Measurements from ENCODE around the gene IL4I1. TPM values are rescaled to one million over a fixed set of nuclear protein-coding genes. Genes with fewer than 3 reads are reported as not detected.

The IL4I1 gene
- total RNA-seq, 4 donors from 2014 or later = 0.56 to 0.91 (median 0.73) TPM

GRCh38 chr19:49875857-49876421 is 20.7 kb downstream of the IL4I1 start:
- H3K27ac ChIP-seq = peak overlapping the region; percentile 98 to 100 (median 99)
- 0 to 1% methylated on average over 15 to 16 of the region's 28 CpGs for WGBS, 2 donors
- no peak for TF ChIP-seq POLR2A (IDR thresholded peaks at IDR 0.05)
- TF ChIP-seq CTCF (IDR thresholded peaks at IDR 0.05) = no peak
- H3K36me3 ChIP-seq = peaks cover 11 to 61% (median 19%) of the 10 kb centered on the region in 3 donors
- peaks cover 21 to 50% (median 27%) of the 10 kb centered on the region in 3 donors for H3K4me1 ChIP-seq
- H3K4me3 ChIP-seq = peak overlapping the region; percentile 86 to 99 (median 94)
- no peaks in the 10 kb centered on the region for H3K9me3 ChIP-seq
- no peaks in the 10 kb centered on the region for H3K27me3 ChIP-seq
- intact Hi-C loops (cut with DNase I) = loop anchor here (10.0 kb wide), 1 partner anchor 61 kb away; the partner anchor contains the start of genes FUZ and MED25
- DNase-seq = no peak

DNA sequence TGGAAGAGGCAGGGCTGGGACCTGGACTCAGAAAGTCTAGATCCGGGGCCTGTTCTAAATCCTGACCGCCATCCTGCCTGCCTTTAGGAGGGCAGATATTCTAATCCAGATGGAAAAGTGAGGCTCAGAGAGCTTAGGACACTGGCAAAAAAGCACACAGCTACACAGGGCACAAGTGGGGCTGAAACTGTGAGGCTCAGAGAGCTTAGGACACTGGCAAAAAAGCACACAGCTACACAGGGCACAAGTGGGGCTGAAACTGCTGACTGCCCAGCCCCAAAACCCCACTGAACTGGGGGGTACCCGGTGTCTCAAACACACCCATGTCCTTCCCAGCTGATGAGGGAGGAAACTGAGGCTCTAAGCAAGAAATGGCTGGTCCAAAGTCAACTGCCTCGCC is 21.5 kb downstream of the IL4I1 start:
- no peak for TF ChIP-seq CTCF (IDR thresholded peaks at IDR 0.05)
- no peak for TF ChIP-seq POLR2A (IDR thresholded peaks at IDR 0.05)
- Histone ChIP-seq H3K4me1 (peaks cover 27 to 58% (median 35%) of the 10 kb centered on the region in 3 donors), H3K4me3 (peak overlapping the region; percentile 86 to 99 (median 94))

GRCh38 chr19:49874503-49875157 is 22.1 kb downstream of the IL4I1 start:
- TF ChIP-seq CTCF (IDR thresholded peaks at IDR 0.05) = no peak
- no peak for TF ChIP-seq POLR2A (IDR thresholded peaks at IDR 0.05)
- intact Hi-C loops (cut with DNase I) = loop anchor here (10.0 kb wide), 1 partner anchor 60 kb away; the partner anchor contains the start of genes FUZ and MED25
- peaks cover 0 to 51% (median 8%) of the 10 kb centered on the region in 3 donors for H3K36me3 ChIP-seq
- H3K4me3 ChIP-seq = no peak overlapping the region
- H3K4me1 ChIP-seq = peaks cover 32 to 63% (median 39%) of the 10 kb centered on the region in 3 donors
- peak overlapping the region; percentile 98 to 100 (median 99) for H3K27ac ChIP-seq
- WGBS, 2 donors = 78 to 84% methylated on average over 5 to 7 of the region's 11 CpGs
- H3K9me3 ChIP-seq = no peaks in the 10 kb centered on the region
- no peaks in the 10 kb centered on the region for H3K27me3 ChIP-seq
- DNase-seq = no peak

More for the DNA sequence above, 21.5 kb downstream of the IL4I1 start:
- H3K36me3 ChIP-seq = peaks cover 4 to 56% (median 11%) of the 10 kb centered on the region in 3 donors
- no peaks in the 10 kb centered on the region for H3K9me3 ChIP-seq
- peak overlapping the region; percentile 98 to 100 (median 99) for H3K27ac ChIP-seq
- 67 to 69% methylated on average over 2 to 4 of the region's 4 CpGs for WGBS, 2 donors
- no peak for DNase-seq
- H3K27me3 ChIP-seq = no peaks in the 10 kb centered on the region
- intact Hi-C loops (cut with DNase I) = loop anchor here (10.0 kb wide), 1 partner anchor 60 kb away; the partner anchor contains the start of genes FUZ and MED25

- no peak overlapping the region for H3K4me3 ChIP-seq
- no peaks in the 10 kb centered on the region for H3K9me3 ChIP-seq
- H3K36me3 ChIP-seq = peaks cover 0 to 43% (median 3%) of the 10 kb centered on the region in 3 donors
- 92 to 93% methylated on average over 8 to 10 of the region's 10 CpGs for WGBS, 2 donors
- TF ChIP-seq POLR2A (IDR thresholded peaks at IDR 0.05) (no peak), CTCF (IDR thresholded peaks at IDR 0.05) (no peak)
- H3K4me1 ChIP-seq = peaks cover 32 to 63% (median 37%) of the 10 kb centered on the region in 3 donors
- no peak for DNase-seq
- no peaks in the 10 kb centered on the region for H3K27me3 ChIP-seq
- intact Hi-C loops (cut with DNase I) = loop anchor here (10.0 kb wide), 1 partner anchor 59 kb away; the partner anchor contains the start of genes FUZ and MED25
- H3K27ac ChIP-seq = peak overlapping the region in 1 of 4 donors; percentile 100
Observed at GRCh38 chr19:49873834-49874233, 22.9 kb downstream of the IL4I1 start.

GRCh38 chr19:49873129-49873521 is 23.6 kb downstream of the IL4I1 start:
- Histone ChIP-seq H3K36me3 (peaks cover 0 to 40% (median 3%) of the 10 kb centered on the region in 3 donors), H3K4me1 (peaks cover 26 to 63% (median 38%) of the 10 kb centered on the region in 3 donors), H3K4me3 (no peak overlapping the region), H3K27me3 (no peaks in the 10 kb centered on the region), H3K27ac (no peak overlapping the region), H3K9me3 (no peaks in the 10 kb centered on the region)
- no peak for TF ChIP-seq POLR2A (IDR thresholded peaks at IDR 0.05)
- TF ChIP-seq CTCF (IDR thresholded peaks at IDR 0.05) = no peak
- no peak for DNase-seq
- intact Hi-C loops (cut with DNase I) = loop anchor here (10.0 kb wide), 1 partner anchor 58 kb away; the partner anchor contains the start of genes FUZ and MED25
- 89 to 96% methylated on average over 9 to 11 of the region's 29 CpGs for WGBS, 2 donors

Data from esophagus squamous epithelium (tissue), 5 donors.